Esophagus squamous epithelium (tissue), 5 donors: ENCODE measurements around the gene IGF1R. TPM values are rescaled to one million over a fixed set of nuclear protein-coding genes. Genes with fewer than 3 reads are reported as not detected.
A peak's percentile ranks its signal among the peaks of the same experiment; 100 is the strongest.

Experiments
- DNase-seq: peaks from one replicate; lab custom pipeline; 2025; lab: John Stamatoyannopoulos, UW
- H3K27ac ChIP-seq, 4 donors: fragments of 200-600 bp; sonication (generic); one replicate each; pipeline ENCODE4 v1.5.1; 2016 to 2019; ENCODE audit warnings: mild to moderate bottlenecking in 1 of 4
- H3K27me3 ChIP-seq, 4 donors: fragments of 200-600 bp; sonication (generic); 1 replicate in 3 of 4; 2 replicates in 1 of 4; pipeline versions ENCODE4 v1.5.1 to v1.6.0; 2017 to 2021; ENCODE audit warnings: antibody characterized with exemption in 1 of 4
- H3K36me3 ChIP-seq, 3 donors: fragments of 200-600 bp; sonication (generic); one replicate each; pipeline ENCODE4 v1.5.1; 2016 to 2019
- H3K4me1 ChIP-seq, 3 donors: fragments of 200-600 bp; sonication (generic); one replicate each; pipeline ENCODE4 v1.5.1; 2017 to 2019
- H3K4me3 ChIP-seq, 4 donors: fragments of 200-600 bp; sonication (generic); 1 replicate in 3 of 4; 2 replicates in 1 of 4; pipeline ENCODE4 v1.5.1; 2016 to 2019; ENCODE audit warnings: mild to moderate bottlenecking in 2 of 4, moderate library complexity in 1 of 4
- H3K9me3 ChIP-seq, 3 donors: fragments of 200-600 bp; sonication (generic); one replicate each; pipeline ENCODE4 v1.5.1; 2016 to 2019
- POLR2A ChIP-seq, 4 donors: fragments of 450-650 bp; IDR thresholded peaks; one replicate each; pipeline ENCODE4 v1.6.1; 2017; ENCODE audit warnings: antibody characterized with exemption in 4 of 4, mild to moderate bottlenecking in 4 of 4, moderate library complexity in 3 of 4
- WGBS, 2 donors: methylation state at CpG; one replicate each; pipeline ENCODE4 v1.1.5; 2018; 5-methylcytosine and 5-hydroxymethylcytosine counted together
- intact Hi-C: fragments of 100-400 bp; cut with DNase I; formaldehyde crosslinking; loops from one replicate; pipeline ENCODE4 v1.15.0; 2022
- total RNA-seq, 4 donors: library from RNA; depleted of rRNA; stranded (reverse); fragments of >200 nt; gene quantifications; one replicate each; pipeline ENCODE4 v1.1.0, GENCODE V29; 2016
- TF ChIP-seq, protein P1 (sequence below), 6 experiments: fragments of 450-650 bp in 4 of 6; fragments of 200-600 bp in 2 of 6; sonication (generic) in 2 of 6; IDR thresholded peaks; one replicate each; pipeline ENCODE4 v1.5.1; 2016 to 2019; ENCODE audit warnings: antibody characterized with exemption in 6 of 6, mild to moderate bottlenecking in 4 of 6, moderate library complexity in 4 of 6
- donor health status: DM: yes; HTN: yes; CAD: no.

Gene IGF1R
- total RNA-seq, 4 donors from 2014 or later: 20.5 to 54.8 (median 40.4) TPM

DNA sequence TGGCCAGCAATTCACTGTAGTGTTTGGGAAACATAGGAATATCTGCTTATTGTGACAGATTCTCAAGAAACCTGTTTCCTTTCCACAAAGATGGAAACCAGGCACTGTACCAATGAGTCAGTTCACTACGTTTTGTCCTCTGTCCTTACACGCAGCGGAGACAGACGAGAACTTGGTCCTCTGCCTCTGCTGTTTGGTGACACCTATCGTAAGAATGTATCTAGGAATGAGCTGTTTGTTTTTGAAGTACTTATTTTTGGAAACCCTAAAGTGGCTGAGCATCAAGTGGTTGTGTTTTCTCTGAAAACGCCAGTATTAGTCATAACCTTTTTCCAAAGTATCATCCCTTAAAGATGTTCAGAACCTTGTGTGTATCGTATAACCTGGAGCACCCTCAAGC lies 266.3 kb downstream of the IGF1R start:
- H3K27me3 ChIP-seq: no peaks in the 10 kb centered on the region
- no peak for TF ChIP-seq POLR2A (IDR thresholded peaks at IDR 0.05)
- TF ChIP-seq, protein P1, sequence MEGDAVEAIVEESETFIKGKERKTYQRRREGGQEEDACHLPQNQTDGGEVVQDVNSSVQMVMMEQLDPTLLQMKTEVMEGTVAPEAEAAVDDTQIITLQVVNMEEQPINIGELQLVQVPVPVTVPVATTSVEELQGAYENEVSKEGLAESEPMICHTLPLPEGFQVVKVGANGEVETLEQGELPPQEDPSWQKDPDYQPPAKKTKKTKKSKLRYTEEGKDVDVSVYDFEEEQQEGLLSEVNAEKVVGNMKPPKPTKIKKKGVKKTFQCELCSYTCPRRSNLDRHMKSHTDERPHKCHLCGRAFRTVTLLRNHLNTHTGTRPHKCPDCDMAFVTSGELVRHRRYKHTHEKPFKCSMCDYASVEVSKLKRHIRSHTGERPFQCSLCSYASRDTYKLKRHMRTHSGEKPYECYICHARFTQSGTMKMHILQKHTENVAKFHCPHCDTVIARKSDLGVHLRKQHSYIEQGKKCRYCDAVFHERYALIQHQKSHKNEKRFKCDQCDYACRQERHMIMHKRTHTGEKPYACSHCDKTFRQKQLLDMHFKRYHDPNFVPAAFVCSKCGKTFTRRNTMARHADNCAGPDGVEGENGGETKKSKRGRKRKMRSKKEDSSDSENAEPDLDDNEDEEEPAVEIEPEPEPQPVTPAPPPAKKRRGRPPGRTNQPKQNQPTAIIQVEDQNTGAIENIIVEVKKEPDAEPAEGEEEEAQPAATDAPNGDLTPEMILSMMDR (IDR thresholded peaks at IDR 0.05): no peak
- intact Hi-C loops: no loop called here
- peaks cover 12 to 90% (median 28%) of the 10 kb centered on the region in 3 donors for H3K36me3 ChIP-seq
- DNase-seq: no peak
- H3K9me3 ChIP-seq: no peaks in the 10 kb centered on the region
- H3K27ac ChIP-seq: peak overlapping the region in 3 of 4 donors; percentile 32 to 52 (median 42)
- no peak overlapping the region for H3K4me3 ChIP-seq
- WGBS, 2 donors: 29 to 37% methylated on average over 7 of the region's 7 CpGs
- peaks cover 0 to 40% (median 14%) of the 10 kb centered on the region in 3 donors for H3K4me1 ChIP-seq

DNA sequence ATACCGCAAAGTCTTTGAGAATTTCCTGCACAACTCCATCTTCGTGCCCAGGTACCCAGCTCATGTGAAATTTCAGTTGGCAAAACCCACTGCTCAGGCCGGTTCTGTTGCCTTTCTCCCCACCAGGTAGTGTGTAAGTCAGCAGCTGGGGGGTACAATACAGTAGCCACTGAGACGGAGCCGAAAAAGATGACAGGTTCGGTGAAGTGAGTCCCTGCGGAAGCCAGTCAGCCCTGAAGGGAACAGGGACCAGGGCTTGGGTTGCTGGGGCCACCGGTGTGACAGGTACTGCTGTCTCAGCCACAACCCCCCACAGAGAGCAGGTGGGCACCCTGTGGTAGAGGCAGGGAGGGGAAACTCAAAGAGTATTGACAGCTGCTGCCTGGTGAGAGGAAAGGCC lies 268.5 kb downstream of the IGF1R start:
- WGBS, 2 donors: 93 to 95% methylated on average over 6 to 7 of the region's 8 CpGs

DNA sequence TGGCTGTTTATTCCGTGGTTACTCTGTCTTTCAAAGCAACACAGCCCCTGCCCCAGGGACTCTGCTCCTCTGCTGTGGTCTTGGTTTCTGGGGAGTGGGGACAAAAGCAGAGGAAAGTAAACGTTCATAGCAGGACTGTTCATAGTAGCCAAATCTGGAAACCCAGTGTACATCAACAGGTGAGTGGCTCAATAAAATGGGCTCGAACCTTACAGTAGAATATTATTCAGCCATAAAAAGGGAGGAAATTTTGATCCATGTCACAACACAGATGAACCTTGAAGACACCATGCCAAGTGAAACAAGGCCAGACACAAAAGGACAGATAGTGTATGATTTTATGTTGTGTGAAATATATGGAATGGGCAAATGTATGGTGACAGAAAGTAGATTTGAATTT lies 269.1 kb downstream of the IGF1R start:
- Histone ChIP-seq H3K27ac (no peak overlapping the region), H3K4me1 (peaks cover 0 to 25% (median 14%) of the 10 kb centered on the region in 3 donors), H3K36me3 (peaks cover 12 to 89% (median 37%) of the 10 kb centered on the region in 3 donors), H3K9me3 (no peaks in the 10 kb centered on the region), H3K4me3 (no peak overlapping the region), H3K27me3 (no peaks in the 10 kb centered on the region)
- intact Hi-C loops: no loop called here
- TF ChIP-seq, protein P1 (IDR thresholded peaks at IDR 0.05): no peak
- TF ChIP-seq POLR2A (IDR thresholded peaks at IDR 0.05): no peak
- no peak for DNase-seq
- WGBS, 2 donors: 71 to 81% methylated on average over 3 of the region's 3 CpGs

More for the DNA sequence above, 268.5 kb downstream of the IGF1R start:
- intact Hi-C loops: no loop called here
- no peak overlapping the region for H3K27ac ChIP-seq
- no peak overlapping the region for H3K4me3 ChIP-seq
- H3K27me3 ChIP-seq: no peaks in the 10 kb centered on the region
- peaks cover 0 to 25% (median 14%) of the 10 kb centered on the region in 3 donors for H3K4me1 ChIP-seq
- H3K36me3 ChIP-seq: peaks cover 12 to 89% (median 31%) of the 10 kb centered on the region in 3 donors
- TF ChIP-seq POLR2A (IDR thresholded peaks at IDR 0.05): no peak
- TF ChIP-seq, protein P1 (IDR thresholded peaks at IDR 0.05): no peak
- H3K9me3 ChIP-seq: no peaks in the 10 kb centered on the region
- no peak for DNase-seq

DNA sequence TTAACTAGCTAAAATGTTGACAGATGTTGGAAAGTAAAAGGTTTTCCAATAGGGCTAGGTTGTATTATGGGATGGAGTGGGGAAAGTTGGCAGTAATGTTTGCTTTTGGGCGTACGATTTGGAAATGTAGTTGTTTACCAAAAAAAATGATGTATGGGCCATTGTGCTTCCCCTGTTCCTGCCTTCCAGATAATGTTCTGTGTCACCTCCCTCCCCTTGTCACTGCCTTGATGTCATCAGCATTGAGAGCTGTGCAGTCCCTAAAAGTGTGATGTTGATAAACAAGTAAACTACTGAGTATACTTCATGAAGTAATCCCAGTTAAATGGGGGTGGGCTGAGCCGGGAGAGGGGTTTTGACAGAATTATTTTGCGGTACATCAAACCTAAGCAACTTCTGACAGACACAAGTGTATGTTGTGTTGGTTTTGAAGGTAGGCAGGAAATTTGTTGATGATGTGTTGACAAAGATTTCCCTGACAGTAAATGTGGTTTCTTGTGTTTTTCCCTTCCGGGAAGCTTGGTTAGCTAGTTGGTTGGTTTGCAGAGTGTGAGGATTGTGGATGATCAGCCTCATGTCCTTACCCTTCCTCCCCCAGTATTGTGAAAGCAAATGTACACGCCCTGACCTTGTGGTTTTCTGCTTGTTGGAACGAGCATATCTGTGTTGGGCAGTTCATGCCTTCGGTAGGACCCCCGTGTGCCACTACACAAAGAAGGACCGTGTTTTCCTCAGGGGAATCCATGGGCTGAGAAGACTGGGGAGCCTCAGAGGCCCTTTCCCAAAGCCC lies 271.9 kb downstream of the IGF1R start:
- Histone ChIP-seq H3K27me3 (no peaks in the 10 kb centered on the region), H3K4me1 (peaks cover 0 to 34% (median 12%) of the 10 kb centered on the region in 3 donors), H3K9me3 (no peaks in the 10 kb centered on the region), H3K4me3 (no peak overlapping the region), H3K36me3 (peaks cover 4 to 94% (median 39%) of the 10 kb centered on the region in 3 donors), H3K27ac (no peak overlapping the region)
- WGBS, 2 donors: 62 to 80% methylated on average over 5 to 7 of the region's 10 CpGs
- DNase-seq: no peak
- TF ChIP-seq POLR2A (IDR thresholded peaks at IDR 0.05): no peak
- TF ChIP-seq, protein P1 (IDR thresholded peaks at IDR 0.05): no peak
- intact Hi-C loops: no loop called here

DNA sequence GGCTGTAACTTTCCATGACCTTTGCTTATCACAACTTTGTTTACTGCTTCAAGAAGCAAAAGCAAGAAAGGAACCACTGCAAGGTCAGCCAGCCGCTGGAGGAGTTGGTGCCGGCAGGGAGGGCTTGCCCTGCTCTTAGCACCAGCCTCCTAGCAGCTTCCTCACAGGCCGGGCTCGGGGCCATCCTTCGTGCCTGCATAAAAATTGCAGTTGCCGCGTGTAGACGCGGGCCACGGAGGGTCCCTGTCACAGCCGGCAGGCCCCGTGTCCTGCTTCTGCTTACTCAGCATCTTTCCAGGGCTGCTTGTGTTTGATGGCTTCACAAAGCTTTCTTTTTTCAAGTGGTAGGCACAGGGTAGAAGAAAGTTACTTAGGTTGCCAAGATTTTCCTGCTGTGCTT lies 274.8 kb downstream of the IGF1R start:
- no peak overlapping the region for H3K27ac ChIP-seq
- WGBS, 2 donors: 81 to 92% methylated on average over 3 to 12 of the region's 12 CpGs
- intact Hi-C loops: no loop called here

More for the DNA sequence above, 274.8 kb downstream of the IGF1R start:
- Histone ChIP-seq H3K4me3 (no peak overlapping the region), H3K27me3 (no peaks in the 10 kb centered on the region), H3K36me3 (peaks cover 0 to 98% (median 24%) of the 10 kb centered on the region in 3 donors), H3K4me1 (peaks cover 0 to 41% (median 18%) of the 10 kb centered on the region in 3 donors), H3K9me3 (no peaks in the 10 kb centered on the region)
- TF ChIP-seq, protein P1 (IDR thresholded peaks at IDR 0.05): no peak
- no peak for TF ChIP-seq POLR2A (IDR thresholded peaks at IDR 0.05)
- no peak for DNase-seq
